Neural crest cell (in vitro differentiated cells): Measurements from ENCODE around the gene GABRG3. TPM values are rescaled to one million over a fixed set of nuclear protein-coding genes. Genes with fewer than 3 reads are reported as not detected.

ENCODE experiments used
- DNase-seq: peaks from one replicate; pipeline ENCODE4 v3.0.0; 2021; ENCODE audit warnings: low read depth, mixed read lengths, low spot score
- H3K27ac Mint-ChIP-seq: one replicate; pipeline ENCODE4 v1.8.0; 2021; ENCODE audit warnings: mild to moderate bottlenecking, mixed read lengths; ENCODE audit not compliant: unreplicated experiment
- H3K27me3 Mint-ChIP-seq: 2 replicates; pipeline ENCODE4 v1.8.0; 2021; ENCODE audit warnings: low read depth, mild to moderate bottlenecking, mixed read lengths
- H3K36me3 Mint-ChIP-seq: 2 replicates; pipeline ENCODE4 v1.8.0; 2021; ENCODE audit warnings: low read depth, mild to moderate bottlenecking, mixed read lengths
- H3K4me1 Mint-ChIP-seq: 2 replicates; pipeline ENCODE4 v1.8.0; 2021; ENCODE audit warnings: mixed read lengths
- H3K4me3 Mint-ChIP-seq: one replicate; pipeline ENCODE4 v1.8.0; 2021; ENCODE audit warnings: mild to moderate bottlenecking, mixed read lengths
- H3K9me3 Mint-ChIP-seq: 2 replicates; pipeline ENCODE4 v1.8.0; 2021; ENCODE audit warnings: mixed read lengths
- total RNA-seq: library from RNA; stranded (reverse); gene quantifications from 2 replicates; pipeline ENCODE4 v1.2.1, GENCODE V29; 2021
- TF ChIP-seq, protein P1 (sequence below): fragments of 200-600 bp; sonication (generic); conservative IDR thresholded peaks from 2 replicates; pipeline ENCODE4 v1.5.0; 2021; ENCODE audit warnings: antibody characterized with exemption, mild to moderate bottlenecking

The GABRG3 gene
- total RNA-seq, 1 donor from 2014 or later: 4.5 TPM

DNA sequence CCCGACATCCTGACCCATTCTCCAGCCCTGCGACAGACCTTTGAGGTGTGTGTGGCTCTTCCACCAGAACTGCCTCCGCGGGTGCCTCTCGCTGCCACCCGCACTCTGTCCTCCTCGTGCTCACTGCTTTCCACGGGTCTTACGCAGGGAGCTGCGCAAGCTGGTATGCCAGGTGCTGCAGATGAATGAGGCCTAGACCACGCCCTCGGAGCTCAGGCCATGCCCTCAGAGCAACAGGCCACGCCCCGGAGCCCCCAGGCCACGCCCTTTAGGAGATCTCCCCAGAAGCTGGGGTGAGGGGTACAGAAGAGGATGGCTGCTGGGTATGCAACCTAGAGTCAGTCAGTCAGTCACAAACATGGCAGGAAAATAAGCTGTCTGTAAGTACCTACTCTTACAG is 300.3 kb downstream of the GABRG3 start:
- no peak for DNase-seq
- peaks cover 2% of the 10 kb centered on the region for H3K36me3 Mint-ChIP-seq
- no peak overlapping the region for H3K27ac Mint-ChIP-seq
- H3K4me1 Mint-ChIP-seq: no peaks in the 10 kb centered on the region
- H3K4me3 Mint-ChIP-seq: no peak overlapping the region
- peaks cover 6% of the 10 kb centered on the region for H3K9me3 Mint-ChIP-seq
- no peaks in the 10 kb centered on the region for H3K27me3 Mint-ChIP-seq
- TF ChIP-seq, protein P1, sequence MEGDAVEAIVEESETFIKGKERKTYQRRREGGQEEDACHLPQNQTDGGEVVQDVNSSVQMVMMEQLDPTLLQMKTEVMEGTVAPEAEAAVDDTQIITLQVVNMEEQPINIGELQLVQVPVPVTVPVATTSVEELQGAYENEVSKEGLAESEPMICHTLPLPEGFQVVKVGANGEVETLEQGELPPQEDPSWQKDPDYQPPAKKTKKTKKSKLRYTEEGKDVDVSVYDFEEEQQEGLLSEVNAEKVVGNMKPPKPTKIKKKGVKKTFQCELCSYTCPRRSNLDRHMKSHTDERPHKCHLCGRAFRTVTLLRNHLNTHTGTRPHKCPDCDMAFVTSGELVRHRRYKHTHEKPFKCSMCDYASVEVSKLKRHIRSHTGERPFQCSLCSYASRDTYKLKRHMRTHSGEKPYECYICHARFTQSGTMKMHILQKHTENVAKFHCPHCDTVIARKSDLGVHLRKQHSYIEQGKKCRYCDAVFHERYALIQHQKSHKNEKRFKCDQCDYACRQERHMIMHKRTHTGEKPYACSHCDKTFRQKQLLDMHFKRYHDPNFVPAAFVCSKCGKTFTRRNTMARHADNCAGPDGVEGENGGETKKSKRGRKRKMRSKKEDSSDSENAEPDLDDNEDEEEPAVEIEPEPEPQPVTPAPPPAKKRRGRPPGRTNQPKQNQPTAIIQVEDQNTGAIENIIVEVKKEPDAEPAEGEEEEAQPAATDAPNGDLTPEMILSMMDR: no peak

DNA sequence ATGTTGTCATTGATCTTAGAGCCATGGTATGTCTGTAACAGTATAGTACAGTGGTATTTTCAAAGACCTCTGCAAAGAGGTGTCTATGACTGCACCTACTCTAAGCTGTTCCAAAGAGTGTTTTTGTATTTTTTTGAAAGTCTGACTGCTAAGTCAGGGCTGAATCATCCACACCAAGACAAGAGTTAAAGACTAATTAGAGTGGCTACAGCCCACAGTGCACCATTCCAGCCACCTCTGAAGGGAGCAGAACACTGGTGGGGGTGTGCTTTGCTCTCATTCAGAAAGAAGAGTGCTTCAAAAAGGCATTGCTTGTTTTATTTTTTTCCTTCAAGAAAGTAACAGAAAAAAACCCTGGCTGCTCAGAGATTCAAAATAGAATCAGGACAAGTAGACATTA is 301.4 kb downstream of the GABRG3 start:
- Mint-ChIP-seq H3K4me3 (no peak overlapping the region), H3K36me3 (no peaks in the 10 kb centered on the region), H3K27me3 (no peaks in the 10 kb centered on the region), H3K4me1 (no peaks in the 10 kb centered on the region), H3K9me3 (no peaks in the 10 kb centered on the region), H3K27ac (no peak overlapping the region)
- TF ChIP-seq, protein P1: no peak
- DNase-seq: no peak

DNA sequence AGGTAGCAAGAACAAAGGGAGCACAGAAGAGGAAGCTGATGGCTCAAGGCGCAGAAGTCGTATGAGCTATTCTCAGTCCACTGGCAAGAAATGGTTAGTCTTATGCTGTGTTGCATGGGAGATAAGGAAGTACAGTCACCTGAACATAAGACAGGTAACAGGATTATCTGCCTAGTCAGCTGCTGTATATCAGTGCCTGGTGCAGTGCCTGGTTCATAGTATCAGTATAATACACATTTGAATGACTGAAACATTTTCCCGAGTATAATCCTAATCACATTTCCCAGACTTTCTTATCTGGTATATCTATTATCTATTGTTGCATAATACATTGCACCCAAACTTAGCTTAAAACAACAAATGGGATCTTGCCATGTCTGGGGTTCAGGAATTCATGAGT is 302.5 kb downstream of the GABRG3 start:
- DNase-seq: no peak
- Mint-ChIP-seq H3K27me3 (no peaks in the 10 kb centered on the region), H3K4me1 (no peaks in the 10 kb centered on the region), H3K36me3 (no peaks in the 10 kb centered on the region), H3K4me3 (no peak overlapping the region), H3K9me3 (no peaks in the 10 kb centered on the region), H3K27ac (no peak overlapping the region)
- TF ChIP-seq, protein P1: no peak

DNA sequence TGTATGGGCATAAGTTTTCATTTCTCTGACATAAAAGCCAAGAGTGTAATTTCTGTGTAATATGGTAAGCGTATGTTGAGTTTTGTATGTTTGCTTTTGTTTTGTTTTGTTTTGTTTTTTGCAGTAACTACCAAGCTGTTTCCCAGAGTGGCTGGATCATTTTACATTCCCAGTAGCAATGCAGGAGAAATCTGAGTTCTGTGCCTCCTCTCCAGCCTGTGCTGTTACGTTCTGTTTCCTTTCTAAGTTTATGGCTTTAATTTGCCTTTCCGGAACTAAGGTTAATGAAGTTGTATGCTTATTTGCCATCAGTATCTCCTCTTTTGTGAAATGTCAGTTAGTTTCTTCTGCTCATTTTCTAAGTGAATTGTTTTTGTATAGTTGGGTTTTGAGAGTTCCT is 307.8 kb downstream of the GABRG3 start:
- TF ChIP-seq, protein P1: no peak
- no peaks in the 10 kb centered on the region for H3K36me3 Mint-ChIP-seq
- no peak overlapping the region for H3K4me3 Mint-ChIP-seq

DNA sequence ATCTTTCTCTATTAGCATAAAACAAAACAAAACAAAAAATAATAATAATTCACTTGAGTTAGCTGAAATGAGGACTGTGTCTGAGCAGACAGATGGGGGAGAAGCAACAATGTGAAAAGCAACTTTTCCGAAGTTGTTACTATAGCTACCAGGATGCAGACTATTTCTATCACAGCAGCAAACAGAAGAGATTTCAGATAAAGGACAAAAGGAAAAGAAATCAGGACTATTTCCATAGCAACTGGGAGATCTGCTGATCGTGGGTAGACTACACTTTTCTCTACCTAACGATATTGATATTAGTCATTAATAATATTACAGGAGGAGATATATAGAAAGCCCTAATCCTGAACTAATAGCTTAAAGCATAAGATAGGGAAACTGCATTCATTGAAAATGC is 321.7 kb downstream of the GABRG3 start:
- Mint-ChIP-seq H3K27ac (no peak overlapping the region), H3K4me3 (no peak overlapping the region), H3K4me1 (no peaks in the 10 kb centered on the region), H3K27me3 (no peaks in the 10 kb centered on the region), H3K9me3 (no peaks in the 10 kb centered on the region), H3K36me3 (no peaks in the 10 kb centered on the region)
- DNase-seq: no peak
- TF ChIP-seq, protein P1: no peak

More for the DNA sequence above, 307.8 kb downstream of the GABRG3 start:
- no peak for DNase-seq
- Mint-ChIP-seq H3K27me3 (no peaks in the 10 kb centered on the region), H3K4me1 (no peaks in the 10 kb centered on the region), H3K9me3 (no peaks in the 10 kb centered on the region), H3K27ac (no peak overlapping the region)

DNA sequence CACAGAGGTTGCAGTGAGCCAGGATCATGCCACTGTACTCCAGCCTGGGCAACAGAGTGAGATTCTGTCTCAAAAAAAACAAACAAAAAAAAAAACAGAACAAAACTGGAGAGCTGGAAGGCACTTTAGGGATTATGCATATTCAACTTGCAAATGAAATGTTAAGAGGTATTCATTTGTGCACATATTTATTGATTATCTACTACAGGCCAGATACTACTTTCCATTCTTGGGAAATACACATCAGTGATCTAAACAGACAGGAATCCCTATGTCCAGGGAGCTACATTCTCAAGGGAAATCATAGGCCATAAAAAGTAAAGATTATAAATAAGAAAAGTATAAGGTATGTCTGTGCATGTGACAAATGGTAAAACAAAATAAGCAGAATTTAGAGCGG is 322.6 kb downstream of the GABRG3 start:
- H3K36me3 Mint-ChIP-seq: no peaks in the 10 kb centered on the region
- H3K9me3 Mint-ChIP-seq: no peaks in the 10 kb centered on the region
- DNase-seq: no peak
- H3K27ac Mint-ChIP-seq: no peak overlapping the region
- H3K4me1 Mint-ChIP-seq: no peaks in the 10 kb centered on the region
- no peak overlapping the region for H3K4me3 Mint-ChIP-seq
- TF ChIP-seq, protein P1: no peak
- no peaks in the 10 kb centered on the region for H3K27me3 Mint-ChIP-seq
